Panc1 (cell line): ENCODE data around the gene PDCD10.

ENCODE experiments used
- POLR2AphosphoS5 ChIP-seq: IDR thresholded peaks from 2 replicates; pipeline ENCODE4 v1.6.1; 2012; ENCODE audit warnings: mild to moderate bottlenecking, low read depth, low read length, moderate library complexity
- SIN3A ChIP-seq: IDR thresholded peaks from 2 replicates; pipeline ENCODE4 v1.6.1; 2012; ENCODE audit warnings: low read depth, mild to moderate bottlenecking, low read length, moderate library complexity, borderline replicate concordance; ENCODE audit not compliant: insufficient read depth
- TCF7L2 ChIP-seq: IDR thresholded peaks from 2 replicates; pipeline ENCODE4 v1.6.1; 2011; ENCODE audit warnings: mild to moderate bottlenecking, low read depth, low read length, inconsistent platforms
- TF ChIP-seq, protein P1 (sequence below): fragments of 450-650 bp; IDR thresholded peaks from 2 replicates; pipeline ENCODE4 v1.5.1; 2017; ENCODE audit warnings: mild to moderate bottlenecking
- TF ChIP-seq, protein P2 (sequence below), 2 experiments: IDR thresholded peaks; 2 replicates each; pipeline ENCODE4 v1.6.1; 2011 to 2012; ENCODE audit warnings: low read depth in 2 of 2, control low read depth in 1 of 2, low read length in 1 of 2, mild to moderate bottlenecking in 1 of 2, moderate library complexity in 1 of 2; ENCODE audit not compliant: insufficient read depth in 1 of 2

DNA sequence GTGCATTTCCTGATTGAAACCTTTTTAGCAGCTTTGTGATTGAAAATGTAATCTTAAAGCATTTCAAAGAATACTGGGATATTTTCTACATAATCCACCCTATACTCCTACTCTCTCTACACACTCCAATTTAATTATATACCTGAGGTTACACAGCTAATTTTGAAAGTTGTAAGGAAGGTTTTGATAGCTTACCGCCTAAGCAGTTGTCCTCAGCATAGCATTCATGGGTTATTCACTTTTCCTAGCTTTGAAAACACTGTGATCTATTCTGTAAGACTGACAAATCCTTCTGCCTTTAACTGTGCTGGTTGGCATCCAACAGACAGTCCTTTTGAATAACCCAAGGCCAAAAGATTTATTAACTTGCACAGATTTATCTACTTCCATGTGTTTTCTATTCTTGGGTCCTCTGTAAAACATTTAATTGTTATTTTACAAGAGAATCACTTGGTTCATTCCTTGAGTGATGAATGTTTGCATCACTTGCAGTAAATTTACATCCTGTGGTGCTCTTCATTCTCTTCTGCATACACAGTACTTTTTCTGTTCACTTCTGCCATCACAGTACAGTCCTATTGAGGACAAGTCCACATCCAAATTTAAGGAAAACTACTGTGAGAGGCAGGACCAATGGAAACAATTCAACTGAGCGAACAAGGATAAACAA, 45.7 kb upstream of the PDCD10 start:
- TF ChIP-seq, protein P1, sequence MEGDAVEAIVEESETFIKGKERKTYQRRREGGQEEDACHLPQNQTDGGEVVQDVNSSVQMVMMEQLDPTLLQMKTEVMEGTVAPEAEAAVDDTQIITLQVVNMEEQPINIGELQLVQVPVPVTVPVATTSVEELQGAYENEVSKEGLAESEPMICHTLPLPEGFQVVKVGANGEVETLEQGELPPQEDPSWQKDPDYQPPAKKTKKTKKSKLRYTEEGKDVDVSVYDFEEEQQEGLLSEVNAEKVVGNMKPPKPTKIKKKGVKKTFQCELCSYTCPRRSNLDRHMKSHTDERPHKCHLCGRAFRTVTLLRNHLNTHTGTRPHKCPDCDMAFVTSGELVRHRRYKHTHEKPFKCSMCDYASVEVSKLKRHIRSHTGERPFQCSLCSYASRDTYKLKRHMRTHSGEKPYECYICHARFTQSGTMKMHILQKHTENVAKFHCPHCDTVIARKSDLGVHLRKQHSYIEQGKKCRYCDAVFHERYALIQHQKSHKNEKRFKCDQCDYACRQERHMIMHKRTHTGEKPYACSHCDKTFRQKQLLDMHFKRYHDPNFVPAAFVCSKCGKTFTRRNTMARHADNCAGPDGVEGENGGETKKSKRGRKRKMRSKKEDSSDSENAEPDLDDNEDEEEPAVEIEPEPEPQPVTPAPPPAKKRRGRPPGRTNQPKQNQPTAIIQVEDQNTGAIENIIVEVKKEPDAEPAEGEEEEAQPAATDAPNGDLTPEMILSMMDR: no peak
- no peak for TF ChIP-seq POLR2AphosphoS5
- no peak for TF ChIP-seq SIN3A
- TF ChIP-seq, protein P2, sequence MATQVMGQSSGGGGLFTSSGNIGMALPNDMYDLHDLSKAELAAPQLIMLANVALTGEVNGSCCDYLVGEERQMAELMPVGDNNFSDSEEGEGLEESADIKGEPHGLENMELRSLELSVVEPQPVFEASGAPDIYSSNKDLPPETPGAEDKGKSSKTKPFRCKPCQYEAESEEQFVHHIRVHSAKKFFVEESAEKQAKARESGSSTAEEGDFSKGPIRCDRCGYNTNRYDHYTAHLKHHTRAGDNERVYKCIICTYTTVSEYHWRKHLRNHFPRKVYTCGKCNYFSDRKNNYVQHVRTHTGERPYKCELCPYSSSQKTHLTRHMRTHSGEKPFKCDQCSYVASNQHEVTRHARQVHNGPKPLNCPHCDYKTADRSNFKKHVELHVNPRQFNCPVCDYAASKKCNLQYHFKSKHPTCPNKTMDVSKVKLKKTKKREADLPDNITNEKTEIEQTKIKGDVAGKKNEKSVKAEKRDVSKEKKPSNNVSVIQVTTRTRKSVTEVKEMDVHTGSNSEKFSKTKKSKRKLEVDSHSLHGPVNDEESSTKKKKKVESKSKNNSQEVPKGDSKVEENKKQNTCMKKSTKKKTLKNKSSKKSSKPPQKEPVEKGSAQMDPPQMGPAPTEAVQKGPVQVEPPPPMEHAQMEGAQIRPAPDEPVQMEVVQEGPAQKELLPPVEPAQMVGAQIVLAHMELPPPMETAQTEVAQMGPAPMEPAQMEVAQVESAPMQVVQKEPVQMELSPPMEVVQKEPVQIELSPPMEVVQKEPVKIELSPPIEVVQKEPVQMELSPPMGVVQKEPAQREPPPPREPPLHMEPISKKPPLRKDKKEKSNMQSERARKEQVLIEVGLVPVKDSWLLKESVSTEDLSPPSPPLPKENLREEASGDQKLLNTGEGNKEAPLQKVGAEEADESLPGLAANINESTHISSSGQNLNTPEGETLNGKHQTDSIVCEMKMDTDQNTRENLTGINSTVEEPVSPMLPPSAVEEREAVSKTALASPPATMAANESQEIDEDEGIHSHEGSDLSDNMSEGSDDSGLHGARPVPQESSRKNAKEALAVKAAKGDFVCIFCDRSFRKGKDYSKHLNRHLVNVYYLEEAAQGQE (IDR thresholded peaks at IDR 0.05; ENCODE audit: insufficient read depth in 1 of 2, low read depth in 2 of 2, low read length in 1 of 2): no peak
- no peak for TF ChIP-seq TCF7L2
